Measurements from ENCODE around the gene MED14. TPM values are rescaled to one million over a fixed set of nuclear protein-coding genes. Genes with fewer than 3 reads are reported as not detected.

The MED14 gene
- total and polyA plus RNA-seq, 10 of the 15 experiments (the other 5 are each of a cell fraction or from before 2014, with no cell fraction given) = 8.8 to 99.4 (median 29.4) TPM

DNA sequence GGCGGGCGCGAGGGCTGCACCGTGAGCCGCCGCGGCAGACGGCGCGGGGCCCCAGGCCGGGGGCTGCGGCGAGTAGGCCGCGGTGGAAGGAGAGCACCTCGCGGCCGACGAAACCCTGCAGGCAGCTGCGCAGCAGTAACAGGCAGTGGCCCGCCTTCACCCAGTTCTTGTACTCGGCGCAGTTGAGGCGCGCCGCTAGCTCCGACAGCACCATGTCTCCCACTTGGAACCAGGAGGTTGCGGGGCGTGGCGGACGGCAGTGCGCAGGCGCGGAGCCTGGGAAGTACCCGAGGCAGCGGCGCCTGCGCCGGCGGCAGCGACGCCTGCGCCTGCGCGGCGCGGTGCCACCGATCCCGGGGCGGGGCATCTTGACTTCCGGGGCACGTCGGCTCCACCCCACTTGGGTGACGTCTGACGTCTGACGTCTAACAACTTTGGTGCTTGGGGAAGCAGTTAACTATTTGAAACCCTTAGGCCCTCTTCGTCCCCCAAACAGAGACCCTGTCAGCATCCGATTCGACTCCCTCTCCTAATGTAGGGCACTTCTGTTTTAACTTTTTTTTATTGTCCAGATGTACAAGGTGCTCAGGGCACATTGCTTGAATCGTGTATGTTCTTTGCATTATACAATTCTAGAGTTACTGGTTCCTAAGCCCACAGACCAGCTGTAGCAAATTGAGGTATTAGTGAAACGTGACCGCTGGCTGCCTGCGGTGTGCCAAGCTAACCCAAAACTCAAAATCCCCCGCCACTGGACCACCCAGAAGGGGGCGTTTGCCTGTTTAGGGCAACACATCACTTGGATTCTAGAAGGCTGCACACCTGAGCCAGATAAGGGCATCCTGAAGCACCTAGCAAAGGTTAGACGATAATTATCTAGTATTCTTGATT is 87.8 kb downstream of the MED14 start, which contains the start of gene CXorf38 (continued):
- TF ChIP-seq, protein P1, sequence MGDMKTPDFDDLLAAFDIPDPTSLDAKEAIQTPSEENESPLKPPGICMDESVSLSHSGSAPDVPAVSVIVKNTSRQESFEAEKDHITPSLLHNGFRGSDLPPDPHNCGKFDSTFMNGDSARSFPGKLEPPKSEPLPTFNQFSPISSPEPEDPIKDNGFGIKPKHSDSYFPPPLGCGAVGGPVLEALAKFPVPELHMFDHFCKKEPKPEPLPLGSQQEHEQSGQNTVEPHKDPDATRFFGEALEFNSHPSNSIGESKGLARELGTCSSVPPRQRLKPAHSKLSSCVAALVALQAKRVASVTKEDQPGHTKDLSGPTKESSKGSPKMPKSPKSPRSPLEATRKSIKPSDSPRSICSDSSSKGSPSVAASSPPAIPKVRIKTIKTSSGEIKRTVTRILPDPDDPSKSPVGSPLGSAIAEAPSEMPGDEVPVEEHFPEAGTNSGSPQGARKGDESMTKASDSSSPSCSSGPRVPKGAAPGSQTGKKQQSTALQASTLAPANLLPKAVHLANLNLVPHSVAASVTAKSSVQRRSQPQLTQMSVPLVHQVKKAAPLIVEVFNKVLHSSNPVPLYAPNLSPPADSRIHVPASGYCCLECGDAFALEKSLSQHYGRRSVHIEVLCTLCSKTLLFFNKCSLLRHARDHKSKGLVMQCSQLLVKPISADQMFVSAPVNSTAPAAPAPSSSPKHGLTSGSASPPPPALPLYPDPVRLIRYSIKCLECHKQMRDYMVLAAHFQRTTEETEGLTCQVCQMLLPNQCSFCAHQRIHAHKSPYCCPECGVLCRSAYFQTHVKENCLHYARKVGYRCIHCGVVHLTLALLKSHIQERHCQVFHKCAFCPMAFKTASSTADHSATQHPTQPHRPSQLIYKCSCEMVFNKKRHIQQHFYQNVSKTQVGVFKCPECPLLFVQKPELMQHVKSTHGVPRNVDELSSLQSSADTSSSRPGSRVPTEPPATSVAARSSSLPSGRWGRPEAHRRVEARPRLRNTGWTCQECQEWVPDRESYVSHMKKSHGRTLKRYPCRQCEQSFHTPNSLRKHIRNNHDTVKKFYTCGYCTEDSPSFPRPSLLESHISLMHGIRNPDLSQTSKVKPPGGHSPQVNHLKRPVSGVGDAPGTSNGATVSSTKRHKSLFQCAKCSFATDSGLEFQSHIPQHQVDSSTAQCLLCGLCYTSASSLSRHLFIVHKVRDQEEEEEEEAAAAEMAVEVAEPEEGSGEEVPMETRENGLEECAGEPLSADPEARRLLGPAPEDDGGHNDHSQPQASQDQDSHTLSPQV (IDR thresholded peaks at IDR 0.05) = no peak
- TF ChIP-seq IKZF2 (IDR thresholded peaks at IDR 0.05) = no peak
- TF ChIP-seq ESRRA (IDR thresholded peaks at IDR 0.05; ENCODE audit: low read length) = no peak
- TF ChIP-seq, protein P2, sequence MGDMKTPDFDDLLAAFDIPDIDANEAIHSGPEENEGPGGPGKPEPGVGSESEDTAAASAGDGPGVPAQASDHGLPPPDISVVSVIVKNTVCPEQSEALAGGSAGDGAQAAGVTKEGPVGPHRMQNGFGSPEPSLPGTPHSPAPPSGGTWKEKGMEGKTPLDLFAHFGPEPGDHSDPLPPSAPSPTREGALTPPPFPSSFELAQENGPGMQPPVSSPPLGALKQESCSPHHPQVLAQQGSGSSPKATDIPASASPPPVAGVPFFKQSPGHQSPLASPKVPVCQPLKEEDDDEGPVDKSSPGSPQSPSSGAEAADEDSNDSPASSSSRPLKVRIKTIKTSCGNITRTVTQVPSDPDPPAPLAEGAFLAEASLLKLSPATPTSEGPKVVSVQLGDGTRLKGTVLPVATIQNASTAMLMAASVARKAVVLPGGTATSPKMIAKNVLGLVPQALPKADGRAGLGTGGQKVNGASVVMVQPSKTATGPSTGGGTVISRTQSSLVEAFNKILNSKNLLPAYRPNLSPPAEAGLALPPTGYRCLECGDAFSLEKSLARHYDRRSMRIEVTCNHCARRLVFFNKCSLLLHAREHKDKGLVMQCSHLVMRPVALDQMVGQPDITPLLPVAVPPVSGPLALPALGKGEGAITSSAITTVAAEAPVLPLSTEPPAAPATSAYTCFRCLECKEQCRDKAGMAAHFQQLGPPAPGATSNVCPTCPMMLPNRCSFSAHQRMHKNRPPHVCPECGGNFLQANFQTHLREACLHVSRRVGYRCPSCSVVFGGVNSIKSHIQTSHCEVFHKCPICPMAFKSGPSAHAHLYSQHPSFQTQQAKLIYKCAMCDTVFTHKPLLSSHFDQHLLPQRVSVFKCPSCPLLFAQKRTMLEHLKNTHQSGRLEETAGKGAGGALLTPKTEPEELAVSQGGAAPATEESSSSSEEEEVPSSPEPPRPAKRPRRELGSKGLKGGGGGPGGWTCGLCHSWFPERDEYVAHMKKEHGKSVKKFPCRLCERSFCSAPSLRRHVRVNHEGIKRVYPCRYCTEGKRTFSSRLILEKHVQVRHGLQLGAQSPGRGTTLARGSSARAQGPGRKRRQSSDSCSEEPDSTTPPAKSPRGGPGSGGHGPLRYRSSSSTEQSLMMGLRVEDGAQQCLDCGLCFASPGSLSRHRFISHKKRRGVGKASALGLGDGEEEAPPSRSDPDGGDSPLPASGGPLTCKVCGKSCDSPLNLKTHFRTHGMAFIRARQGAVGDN (IDR thresholded peaks at IDR 0.05) = peak; percentile 94
- TF ChIP-seq YBX1 (IDR thresholded peaks at IDR 0.05) = no peak
- peak; percentile 40; the same call in 1 of the 2 replicates for TF ChIP-seq PAX5 (IDR thresholded peaks at IDR 0.05; ENCODE audit: borderline replicate concordance, low read depth, low read length)
- TF ChIP-seq, protein P3, sequence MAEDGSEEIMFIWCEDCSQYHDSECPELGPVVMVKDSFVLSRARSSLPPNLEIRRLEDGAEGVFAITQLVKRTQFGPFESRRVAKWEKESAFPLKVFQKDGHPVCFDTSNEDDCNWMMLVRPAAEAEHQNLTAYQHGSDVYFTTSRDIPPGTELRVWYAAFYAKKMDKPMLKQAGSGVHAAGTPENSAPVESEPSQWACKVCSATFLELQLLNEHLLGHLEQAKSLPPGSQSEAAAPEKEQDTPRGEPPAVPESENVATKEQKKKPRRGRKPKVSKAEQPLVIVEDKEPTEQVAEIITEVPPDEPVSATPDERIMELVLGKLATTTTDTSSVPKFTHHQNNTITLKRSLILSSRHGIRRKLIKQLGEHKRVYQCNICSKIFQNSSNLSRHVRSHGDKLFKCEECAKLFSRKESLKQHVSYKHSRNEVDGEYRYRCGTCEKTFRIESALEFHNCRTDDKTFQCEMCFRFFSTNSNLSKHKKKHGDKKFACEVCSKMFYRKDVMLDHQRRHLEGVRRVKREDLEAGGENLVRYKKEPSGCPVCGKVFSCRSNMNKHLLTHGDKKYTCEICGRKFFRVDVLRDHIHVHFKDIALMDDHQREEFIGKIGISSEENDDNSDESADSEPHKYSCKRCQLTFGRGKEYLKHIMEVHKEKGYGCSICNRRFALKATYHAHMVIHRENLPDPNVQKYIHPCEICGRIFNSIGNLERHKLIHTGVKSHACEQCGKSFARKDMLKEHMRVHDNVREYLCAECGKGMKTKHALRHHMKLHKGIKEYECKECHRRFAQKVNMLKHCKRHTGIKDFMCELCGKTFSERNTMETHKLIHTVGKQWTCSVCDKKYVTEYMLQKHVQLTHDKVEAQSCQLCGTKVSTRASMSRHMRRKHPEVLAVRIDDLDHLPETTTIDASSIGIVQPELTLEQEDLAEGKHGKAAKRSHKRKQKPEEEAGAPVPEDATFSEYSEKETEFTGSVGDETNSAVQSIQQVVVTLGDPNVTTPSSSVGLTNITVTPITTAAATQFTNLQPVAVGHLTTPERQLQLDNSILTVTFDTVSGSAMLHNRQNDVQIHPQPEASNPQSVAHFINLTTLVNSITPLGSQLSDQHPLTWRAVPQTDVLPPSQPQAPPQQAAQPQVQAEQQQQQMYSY (CRISPR knock-in tag; IDR thresholded peaks at IDR 0.05) = no peak
- TF ChIP-seq HDAC2 (IDR thresholded peaks at IDR 0.05) = no peak
- no peak for TF ChIP-seq IRF5 (IDR thresholded peaks at IDR 0.05; ENCODE audit: borderline replicate concordance)
- TF ChIP-seq, protein P4, sequence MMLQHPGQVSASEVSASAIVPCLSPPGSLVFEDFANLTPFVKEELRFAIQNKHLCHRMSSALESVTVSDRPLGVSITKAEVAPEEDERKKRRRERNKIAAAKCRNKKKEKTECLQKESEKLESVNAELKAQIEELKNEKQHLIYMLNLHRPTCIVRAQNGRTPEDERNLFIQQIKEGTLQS (IDR thresholded peaks at IDR 0.05; ENCODE audit: borderline replicate concordance, extremely low read depth, low read depth, low read length) = peak; percentile 63; the same call in 1 of the 2 replicates
- no peak for TF ChIP-seq RB1 (IDR thresholded peaks at IDR 0.05; ENCODE audit: borderline replicate concordance)

All from GM12878 (cell line).